Left forelimb (tissue), 1 donor: Measurements from ENCODE around the gene GPR21.

Experiments used
- DNase-seq: peaks from one replicate; pipeline ENCODE4 v3.0.0-alpha.2; 2018; ENCODE audit warnings: low spot score

The GPR21 gene

GRCh38 chr9:123063896-123064295, 30.4 kb downstream of the GPR21 start:
- no peak for DNase-seq

DNA sequence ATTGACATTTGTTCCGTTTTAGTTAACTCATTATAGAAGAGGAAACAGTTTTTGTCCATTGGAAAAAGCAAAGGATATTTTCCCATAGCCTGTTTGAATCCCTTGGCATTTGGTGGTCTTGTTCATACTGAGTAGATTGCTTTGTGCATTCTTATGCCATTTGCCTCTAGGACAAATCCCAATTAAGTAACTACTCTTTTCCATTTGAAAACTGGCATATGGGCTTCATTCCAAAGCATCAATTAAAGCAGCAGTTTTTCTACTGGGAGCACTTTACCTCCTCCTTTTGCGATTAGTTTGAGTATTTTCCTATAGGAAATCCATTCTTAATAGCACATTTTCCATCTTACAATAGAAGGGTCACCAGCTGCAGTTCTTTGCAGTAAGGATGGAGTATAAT, 31.2 kb downstream of the GPR21 start:
- DNase-seq, result no peak

- no peak for DNase-seq
Observed at GRCh38 chr9:123065196-123065595, 31.7 kb downstream of the GPR21 start.

GRCh38 chr9:123067136-123067535, 33.7 kb downstream of the GPR21 start:
- DNase-seq, result no peak

GRCh38 chr9:123069010-123069481, 35.6 kb downstream of the GPR21 start:
- no peak for DNase-seq

GRCh38 chr9:123070198-123070597, 36.7 kb downstream of the GPR21 start:
- DNase-seq, result no peak

GRCh38 chr9:123072407-123072995, 39.0 kb downstream of the GPR21 start:
- DNase-seq, result no peak

DNA sequence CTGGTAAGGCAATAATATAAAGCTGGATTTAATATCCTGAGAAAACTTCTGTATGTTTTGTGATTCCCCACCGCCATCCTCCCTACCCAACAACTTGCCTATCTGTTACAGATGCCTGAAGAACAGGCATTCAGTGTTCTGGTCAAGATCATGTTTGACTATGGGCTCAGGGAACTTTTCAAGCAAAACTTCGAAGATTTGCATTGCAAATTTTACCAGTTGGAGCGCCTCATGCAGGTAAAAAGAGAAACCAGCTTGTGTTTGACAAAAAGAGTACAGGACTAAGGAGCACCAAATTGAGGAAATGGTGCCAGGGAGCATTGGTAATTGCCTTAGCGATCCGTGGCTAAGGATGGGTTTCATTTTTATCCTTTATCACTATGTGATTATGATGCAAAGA, 40.0 kb downstream of the GPR21 start:
- DNase-seq, result no peak

DNA sequence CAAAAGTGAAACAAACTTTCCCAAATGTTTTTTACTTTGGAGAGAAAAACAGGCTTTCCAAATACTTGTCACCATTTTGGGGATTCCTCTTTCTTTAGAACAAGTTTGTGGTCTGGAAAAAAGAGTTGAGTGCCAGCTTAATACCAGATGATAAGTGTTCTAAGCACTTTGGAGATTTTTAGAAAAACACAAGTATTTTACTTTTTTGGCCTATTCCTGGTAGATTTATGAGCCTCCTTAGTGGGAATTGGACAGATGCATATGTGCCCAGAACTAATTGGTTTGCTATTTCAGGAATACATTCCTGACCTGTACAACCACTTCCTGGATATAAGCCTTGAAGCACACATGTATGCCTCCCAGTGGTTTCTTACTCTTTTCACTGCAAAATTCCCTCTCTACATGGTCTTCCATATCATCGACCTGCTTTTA, 40.5 kb downstream of the GPR21 start:
- no peak for DNase-seq

- no peak for DNase-seq
Observed at GRCh38 chr9:123074628-123075027, 41.2 kb downstream of the GPR21 start.

DNA sequence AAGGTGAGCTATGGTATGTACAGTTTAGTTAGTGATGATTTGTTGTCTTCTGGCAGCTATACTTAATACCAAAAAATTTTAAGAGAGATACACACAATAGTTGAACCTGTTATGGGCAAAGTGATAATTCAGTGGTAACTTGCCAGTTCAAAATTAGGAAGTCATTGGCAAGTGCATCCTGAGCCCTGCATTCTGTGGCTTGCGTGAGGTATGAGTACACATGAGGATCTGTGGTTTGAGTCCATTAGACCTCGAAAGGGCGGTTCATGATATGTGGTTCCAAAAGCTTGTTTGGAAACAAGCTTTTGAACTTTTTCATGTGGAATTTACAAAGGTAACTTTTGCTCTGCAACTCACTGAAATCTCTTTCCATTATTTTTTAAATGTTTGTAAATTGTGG, 47.0 kb downstream of the GPR21 start:
- no peak for DNase-seq

DNA sequence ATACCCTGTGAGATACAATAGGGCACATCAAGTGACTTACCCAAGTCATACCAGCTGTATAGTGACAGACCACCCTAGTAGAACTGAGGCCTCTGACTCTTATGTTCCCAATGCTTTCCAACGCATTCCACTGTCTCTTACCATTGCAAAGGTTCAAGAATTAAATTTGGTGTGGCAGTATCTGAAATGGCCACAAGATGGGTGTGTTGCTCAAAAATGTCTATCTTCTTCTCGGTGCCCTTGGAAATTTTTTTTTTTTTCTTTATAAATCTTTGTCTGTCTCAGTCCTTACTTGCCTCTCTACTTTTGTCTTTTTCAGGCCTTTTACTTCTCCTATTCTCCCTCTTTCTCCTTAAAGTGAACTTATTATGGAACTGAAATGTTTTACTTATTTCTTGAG, 48.4 kb downstream of the GPR21 start:
- DNase-seq, result no peak

DNA sequence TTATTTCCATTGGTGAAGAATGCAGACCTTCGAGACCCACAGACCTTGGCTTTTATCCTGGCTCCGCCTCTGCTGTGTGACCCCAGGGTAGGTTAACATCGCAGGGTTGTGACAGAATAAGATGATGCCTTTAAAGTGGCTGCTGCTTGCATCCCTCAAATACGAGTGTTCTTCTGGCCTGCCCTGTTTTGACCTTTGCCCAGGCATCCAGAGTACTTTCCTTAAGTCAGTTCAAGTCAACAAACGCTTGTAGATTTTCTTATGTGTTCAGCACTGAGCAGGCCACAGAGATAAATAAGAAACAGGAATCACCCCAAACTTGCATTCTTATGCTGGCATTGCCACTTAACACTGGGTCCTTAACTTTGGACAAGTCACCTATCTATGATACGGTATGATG, 50.2 kb downstream of the GPR21 start:
- DNase-seq, result no peak

- no peak for DNase-seq
Observed at GRCh38 chr9:123084256-123084655, 50.8 kb downstream of the GPR21 start.
